NT2/D1 (cell line): ENCODE results near the gene SRF.

Experiments used
- SUZ12 ChIP-seq: IDR thresholded peaks from 2 replicates; pipeline ENCODE4 v1.6.1; 2011; ENCODE audit not compliant: insufficient read length, insufficient read depth; ENCODE audit errors: extremely low read depth
- YY1 ChIP-seq: IDR thresholded peaks from 2 replicates; pipeline ENCODE4 v1.6.1; 2011; ENCODE audit not compliant: insufficient read length, insufficient read depth
- ZNF274 ChIP-seq: IDR thresholded peaks from 2 replicates; pipeline ENCODE4 v1.6.1; 2011; ENCODE audit warnings: mild to moderate bottlenecking, low read depth, low read length

- TF ChIP-seq ZNF274 (no peak), YY1 (no peak), SUZ12 (no peak)
These were observed at the start of gene SRF for GRCh38 chr6:43170931-43171706.
